ENCODE data around the gene GUCY1A2.

The GUCY1A2 gene

GRCh38 chr11:106989078-106989455 is 29.2 kb downstream of the GUCY1A2 start:
- in situ Hi-C loops (cut with HindIII; ENCODE audit: low sequenced_read_pairs) = no loop called here
- no peak for TF ChIP-seq CTCF (IDR thresholded peaks at IDR 0.05; ENCODE audit: low read depth, low read length, missing control alignments)
- H3K4me3 ChIP-seq (ENCODE audit: low read depth, low read length) = no peak overlapping the region
- DNase-seq (ENCODE audit: low read depth) = no peak

GRCh38 chr11:106988151-106989077 is 29.9 kb downstream of the GUCY1A2 start:
- H3K4me3 ChIP-seq (ENCODE audit: low read depth, low read length) = no peak overlapping the region
- peak; percentile 80 for DNase-seq (ENCODE audit: low read depth)
- in situ Hi-C loops (cut with HindIII; ENCODE audit: low sequenced_read_pairs) = no loop called here
- TF ChIP-seq CTCF (IDR thresholded peaks at IDR 0.05; ENCODE audit: low read depth, low read length, missing control alignments) = no peak

- no peak for TF ChIP-seq CTCF (IDR thresholded peaks at IDR 0.05; ENCODE audit: low read depth, low read length, missing control alignments)
- no peak for DNase-seq (ENCODE audit: low read depth)
- in situ Hi-C loops (cut with HindIII; ENCODE audit: low sequenced_read_pairs) = no loop called here
- no peak overlapping the region for H3K4me3 ChIP-seq (ENCODE audit: low read depth, low read length)
Measured at GRCh38 chr11:106986673-106987072, 31.6 kb downstream of the GUCY1A2 start.

GRCh38 chr11:106986261-106986660 is 32.0 kb downstream of the GUCY1A2 start:
- in situ Hi-C loops (cut with HindIII; ENCODE audit: low sequenced_read_pairs) = no loop called here
- DNase-seq (ENCODE audit: low read depth) = no peak
- no peak overlapping the region for H3K4me3 ChIP-seq (ENCODE audit: low read depth, low read length)
- no peak for TF ChIP-seq CTCF (IDR thresholded peaks at IDR 0.05; ENCODE audit: low read depth, low read length, missing control alignments)

GRCh38 chr11:106983991-106984390 is 34.3 kb downstream of the GUCY1A2 start:
- no peak for DNase-seq (ENCODE audit: low read depth)
- no peak for TF ChIP-seq CTCF (IDR thresholded peaks at IDR 0.05; ENCODE audit: low read depth, low read length, missing control alignments)
- in situ Hi-C loops (cut with HindIII; ENCODE audit: low sequenced_read_pairs) = no loop called here
- H3K4me3 ChIP-seq (ENCODE audit: low read depth, low read length) = no peak overlapping the region

GRCh38 chr11:106983261-106983660 is 35.0 kb downstream of the GUCY1A2 start:
- in situ Hi-C loops (cut with HindIII; ENCODE audit: low sequenced_read_pairs) = no loop called here
- H3K4me3 ChIP-seq (ENCODE audit: low read depth, low read length) = no peak overlapping the region
- no peak for DNase-seq (ENCODE audit: low read depth)
- no peak for TF ChIP-seq CTCF (IDR thresholded peaks at IDR 0.05; ENCODE audit: low read depth, low read length, missing control alignments)

Data from astrocyte of the cerebellum (primary cell).